HepG2 (cell line): ENCODE measurements around the gene C12orf60. TPM values are rescaled to one million over a fixed set of nuclear protein-coding genes. Genes with fewer than 3 reads are reported as not detected.

Experiments
- GABPA ChIP-seq, 2 experiments: IDR thresholded peaks; 2 replicates each; pipeline ENCODE4 v1.6.1; 2011 to 2016; ENCODE audit warnings: low read depth in 2 of 2, low read length in 1 of 2, missing biosample characterization in 1 of 2, missing genetic modification characterization in 1 of 2
- HOXA5 ChIP-seq: sonication (generic); formaldehyde crosslinking; IDR thresholded peaks from 2 replicates; pipeline ENCODE4 v1.4.0; 2020; ENCODE audit warnings: missing genetic modification reagents
- KDM2A ChIP-seq: sonication (generic); formaldehyde crosslinking; IDR thresholded peaks from 2 replicates; pipeline ENCODE4 v1.4.0; 2020; ENCODE audit warnings: low read depth, missing genetic modification reagents, borderline replicate concordance
- MBD4 ChIP-seq: IDR thresholded peaks from 2 replicates; pipeline ENCODE4 v1.6.1; 2012; ENCODE audit warnings: low read length, inconsistent platforms, borderline replicate concordance
- SALL2 ChIP-seq: sonication (generic); formaldehyde crosslinking; IDR thresholded peaks from 2 replicates; pipeline ENCODE4 v1.8.1; 2023; ENCODE audit warnings: mild to moderate bottlenecking, missing genetic modification reagents, inconsistent platforms
- SMYD3 ChIP-seq: sonication (generic); formaldehyde crosslinking; IDR thresholded peaks from 2 replicates; pipeline ENCODE4 v1.8.1; 2023; ENCODE audit warnings: mild to moderate bottlenecking, missing genetic modification reagents
- SP4 ChIP-seq: sonication (generic); formaldehyde crosslinking; IDR thresholded peaks from 2 replicates; pipeline ENCODE4 v1.8.1; 2023; ENCODE audit warnings: mild to moderate bottlenecking, missing genetic modification reagents
- THAP11 ChIP-seq: IDR thresholded peaks from 2 replicates; pipeline ENCODE4 v1.6.1; 2016; ENCODE audit warnings: missing biosample characterization, missing genetic modification reagents
- ZNF430 ChIP-seq: sonication (generic); formaldehyde crosslinking; IDR thresholded peaks from 2 replicates; pipeline ENCODE4 v1.9.0; 2021; ENCODE audit warnings: mild to moderate bottlenecking, missing genetic modification reagents
- ZNF441 ChIP-seq: sonication (generic); formaldehyde crosslinking; IDR thresholded peaks from 2 replicates; pipeline ENCODE4 v1.7.0; 2021; ENCODE audit warnings: missing genetic modification reagents, borderline replicate concordance
- ZNF446 ChIP-seq: sonication (generic); formaldehyde crosslinking; IDR thresholded peaks from 2 replicates; pipeline ENCODE4 v1.5.0; 2020; ENCODE audit warnings: mild to moderate bottlenecking, missing genetic modification reagents
- ZNF782 ChIP-seq: sonication (generic); formaldehyde crosslinking; IDR thresholded peaks from 2 replicates; pipeline ENCODE4 v1.4.0; 2020; ENCODE audit warnings: missing genetic modification reagents, mild to moderate bottlenecking, borderline replicate concordance
- polyA plus RNA-seq, 8 experiments: library from polyadenylated mRNA; depleted of rRNA in 3 of 8; stranded (reverse) in 7 of 8; unstranded in 1 of 8; fragments of >200 nt; fragmentation: Illumina TruSeq in 4 of 8; extraction: Trizol in 4 of 8; gene quantifications; 2 replicates each; pipeline versions ENCODE4 v1.2.1 to v1.2.3, GENCODE V29; 2011 to 2016; ENCODE audit warnings: low read depth in 4 of 8, missing spikeins in 1 of 8, mixed read lengths in 1 of 8; ENCODE audit not compliant: insufficient read depth in 1 of 8
- total RNA-seq, 5 experiments: library from RNA; depleted of rRNA; stranded (reverse); fragments of >200 nt; fragmentation: Illumina TruSeq; extraction: Trizol; gene quantifications; 2 replicates each; pipeline ENCODE4 v1.2.3, GENCODE V29; 2016; ENCODE audit warnings: low read depth in 1 of 5
- TF ChIP-seq, protein P1 (sequence below): sonication (generic); formaldehyde crosslinking; IDR thresholded peaks from one replicate; pipeline ENCODE4 v1.5.1; 2020; ENCODE audit warnings: mild to moderate bottlenecking, missing genetic modification reagents; ENCODE audit errors: not compliant biosample characterization
- TF ChIP-seq, protein P2 (sequence below): sonication (generic); formaldehyde crosslinking; IDR thresholded peaks from 2 replicates; pipeline ENCODE4 v1.4.0; 2020; ENCODE audit warnings: missing genetic modification reagents, low read depth, mild to moderate bottlenecking, borderline replicate concordance
- TF ChIP-seq, protein P3 (sequence below): sonication (generic); formaldehyde crosslinking; IDR thresholded peaks from 2 replicates; pipeline ENCODE4 v1.8.1; 2023; ENCODE audit warnings: missing genetic modification reagents, inconsistent platforms, borderline replicate concordance
- TF ChIP-seq, protein P4 (sequence below): sonication (generic); formaldehyde crosslinking; conservative IDR thresholded peaks from 2 replicates; pipeline ENCODE4 v1.4.0; 2020; ENCODE audit warnings: missing genetic modification reagents

The C12orf60 gene
- total and polyA plus RNA-seq, 2 of the 13 experiments (the other 11 are each of a cell fraction or from before 2014, with no cell fraction given): 0.55 to 1.4 TPM

DNA sequence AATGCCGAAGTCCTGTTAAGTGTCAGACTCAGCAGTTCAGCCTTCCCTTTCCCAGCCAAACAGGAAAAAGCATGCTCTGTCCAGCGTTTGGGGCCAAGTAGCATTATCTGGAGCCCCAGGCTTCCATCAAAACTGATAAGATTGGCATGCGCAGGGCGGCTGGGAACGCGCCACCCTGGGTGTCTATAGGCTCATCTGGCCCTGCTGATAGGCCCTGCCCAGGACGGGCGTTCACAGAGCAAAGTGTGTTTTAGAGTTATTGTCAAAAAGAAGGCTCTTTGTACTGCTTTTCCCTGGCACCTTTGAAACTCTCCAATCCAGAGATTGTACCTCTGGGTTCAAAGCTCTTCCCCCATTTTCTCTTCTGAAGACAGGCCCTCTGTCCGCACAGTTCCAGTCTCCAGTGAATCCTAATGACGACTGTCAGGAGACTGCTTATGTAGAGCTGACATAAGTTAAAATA, 40.0 kb downstream of the C12orf60 start, which contains the start of gene ART4 (continued):
- TF ChIP-seq, protein P1, sequence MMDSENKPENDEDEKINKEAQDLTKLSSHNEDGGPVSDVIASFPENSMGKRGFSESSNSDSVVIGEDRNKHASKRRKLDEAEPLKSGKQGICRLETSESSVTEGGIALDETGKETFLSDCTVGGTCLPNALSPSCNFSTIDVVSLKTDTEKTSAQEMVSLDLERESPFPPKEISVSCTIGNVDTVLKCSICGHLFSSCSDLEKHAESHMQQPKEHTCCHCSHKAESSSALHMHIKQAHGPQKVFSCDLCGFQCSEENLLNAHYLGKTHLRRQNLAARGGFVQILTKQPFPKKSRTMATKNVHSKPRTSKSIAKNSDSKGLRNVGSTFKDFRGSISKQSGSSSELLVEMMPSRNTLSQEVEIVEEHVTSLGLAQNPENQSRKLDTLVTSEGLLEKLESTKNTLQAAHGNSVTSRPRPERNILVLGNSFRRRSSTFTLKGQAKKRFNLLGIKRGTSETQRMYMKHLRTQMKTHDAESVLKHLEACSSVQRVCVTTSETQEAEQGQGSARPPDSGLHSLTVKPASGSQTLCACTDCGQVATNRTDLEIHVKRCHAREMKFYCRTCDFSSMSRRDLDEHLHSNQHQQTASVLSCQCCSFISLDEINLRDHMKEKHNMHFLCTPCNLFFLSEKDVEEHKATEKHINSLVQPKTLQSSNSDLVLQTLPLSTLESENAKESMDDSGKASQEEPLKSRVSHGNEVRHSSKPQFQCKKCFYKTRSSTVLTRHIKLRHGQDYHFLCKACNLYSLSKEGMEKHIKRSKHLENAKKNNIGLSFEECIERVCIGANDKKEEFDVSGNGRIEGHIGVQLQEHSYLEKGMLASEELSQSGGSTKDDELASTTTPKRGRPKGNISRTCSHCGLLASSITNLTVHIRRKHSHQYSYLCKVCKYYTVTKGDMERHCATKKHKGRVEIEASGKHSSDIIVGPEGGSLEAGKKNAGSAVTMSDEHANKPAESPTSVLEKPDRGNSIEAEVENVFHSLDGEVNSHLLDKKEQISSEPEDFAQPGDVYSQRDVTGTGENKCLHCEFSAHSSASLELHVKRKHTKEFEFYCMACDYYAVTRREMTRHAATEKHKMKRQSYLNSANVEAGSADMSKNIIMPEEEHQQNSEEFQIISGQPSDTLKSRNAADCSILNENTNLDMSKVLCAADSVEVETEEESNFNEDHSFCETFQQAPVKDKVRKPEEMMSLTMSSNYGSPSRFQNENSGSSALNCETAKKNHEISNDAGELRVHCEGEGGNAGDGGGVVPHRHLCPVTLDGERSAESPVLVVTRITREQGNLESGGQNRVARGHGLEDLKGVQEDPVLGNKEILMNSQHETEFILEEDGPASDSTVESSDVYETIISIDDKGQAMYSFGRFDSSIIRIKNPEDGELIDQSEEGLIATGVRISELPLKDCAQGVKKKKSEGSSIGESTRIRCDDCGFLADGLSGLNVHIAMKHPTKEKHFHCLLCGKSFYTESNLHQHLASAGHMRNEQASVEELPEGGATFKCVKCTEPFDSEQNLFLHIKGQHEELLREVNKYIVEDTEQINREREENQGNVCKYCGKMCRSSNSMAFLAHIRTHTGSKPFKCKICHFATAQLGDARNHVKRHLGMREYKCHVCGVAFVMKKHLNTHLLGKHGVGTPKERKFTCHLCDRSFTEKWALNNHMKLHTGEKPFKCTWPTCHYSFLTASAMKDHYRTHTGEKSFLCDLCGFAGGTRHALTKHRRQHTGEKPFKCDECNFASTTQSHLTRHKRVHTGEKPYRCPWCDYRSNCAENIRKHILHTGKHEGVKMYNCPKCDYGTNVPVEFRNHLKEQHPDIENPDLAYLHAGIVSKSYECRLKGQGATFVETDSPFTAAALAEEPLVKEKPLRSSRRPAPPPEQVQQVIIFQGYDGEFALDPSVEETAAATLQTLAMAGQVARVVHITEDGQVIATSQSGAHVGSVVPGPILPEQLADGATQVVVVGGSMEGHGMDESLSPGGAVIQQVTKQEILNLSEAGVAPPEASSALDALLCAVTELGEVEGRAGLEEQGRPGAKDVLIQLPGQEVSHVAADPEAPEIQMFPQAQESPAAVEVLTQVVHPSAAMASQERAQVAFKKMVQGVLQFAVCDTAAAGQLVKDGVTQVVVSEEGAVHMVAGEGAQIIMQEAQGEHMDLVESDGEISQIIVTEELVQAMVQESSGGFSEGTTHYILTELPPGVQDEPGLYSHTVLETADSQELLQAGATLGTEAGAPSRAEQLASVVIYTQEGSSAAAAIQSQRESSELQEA (CRISPR knock-in tag): no peak
- TF ChIP-seq ZNF446 (CRISPR knock-in tag) (no peak), HOXA5 (no peak), GABPA (IDR thresholded peaks at IDR 0.05; ENCODE audit: low read depth, low read length) (no peak), GABPA (CRISPR knock-in tag; IDR thresholded peaks at IDR 0.05; ENCODE audit: low read depth) (peak; percentile 14; the same call in 1 of the 2 replicates), THAP11 (peak; percentile 15; the same call in 1 of the 2 replicates), SMYD3 (CRISPR knock-in tag) (no peak), MBD4 (no peak), ZNF782 (CRISPR knock-in tag) (no peak), ZNF430 (CRISPR knock-in tag) (no peak), KDM2A (CRISPR knock-in tag) (no peak), SP4 (CRISPR knock-in tag) (no peak), ZNF441 (CRISPR knock-in tag) (no peak), SALL2 (no peak)
- TF ChIP-seq, protein P2, sequence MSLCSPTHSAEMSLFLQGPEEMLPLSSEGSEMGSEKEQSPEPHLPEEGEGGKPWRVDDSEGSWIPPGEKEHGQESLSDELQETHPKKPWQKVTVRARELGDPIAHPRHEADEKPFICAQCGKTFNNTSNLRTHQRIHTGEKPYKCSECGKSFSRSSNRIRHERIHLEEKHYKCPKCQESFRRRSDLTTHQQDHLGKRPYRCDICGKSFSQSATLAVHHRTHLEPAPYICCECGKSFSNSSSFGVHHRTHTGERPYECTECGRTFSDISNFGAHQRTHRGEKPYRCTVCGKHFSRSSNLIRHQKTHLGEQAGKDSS: no peak
- TF ChIP-seq, protein P3, sequence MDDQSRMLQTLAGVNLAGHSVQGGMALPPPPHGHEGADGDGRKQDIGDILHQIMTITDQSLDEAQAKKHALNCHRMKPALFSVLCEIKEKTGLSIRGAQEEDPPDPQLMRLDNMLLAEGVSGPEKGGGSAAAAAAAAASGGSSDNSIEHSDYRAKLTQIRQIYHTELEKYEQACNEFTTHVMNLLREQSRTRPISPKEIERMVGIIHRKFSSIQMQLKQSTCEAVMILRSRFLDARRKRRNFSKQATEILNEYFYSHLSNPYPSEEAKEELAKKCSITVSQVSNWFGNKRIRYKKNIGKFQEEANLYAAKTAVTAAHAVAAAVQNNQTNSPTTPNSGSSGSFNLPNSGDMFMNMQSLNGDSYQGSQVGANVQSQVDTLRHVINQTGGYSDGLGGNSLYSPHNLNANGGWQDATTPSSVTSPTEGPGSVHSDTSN (CRISPR knock-in tag): no peak
- TF ChIP-seq, protein P4, sequence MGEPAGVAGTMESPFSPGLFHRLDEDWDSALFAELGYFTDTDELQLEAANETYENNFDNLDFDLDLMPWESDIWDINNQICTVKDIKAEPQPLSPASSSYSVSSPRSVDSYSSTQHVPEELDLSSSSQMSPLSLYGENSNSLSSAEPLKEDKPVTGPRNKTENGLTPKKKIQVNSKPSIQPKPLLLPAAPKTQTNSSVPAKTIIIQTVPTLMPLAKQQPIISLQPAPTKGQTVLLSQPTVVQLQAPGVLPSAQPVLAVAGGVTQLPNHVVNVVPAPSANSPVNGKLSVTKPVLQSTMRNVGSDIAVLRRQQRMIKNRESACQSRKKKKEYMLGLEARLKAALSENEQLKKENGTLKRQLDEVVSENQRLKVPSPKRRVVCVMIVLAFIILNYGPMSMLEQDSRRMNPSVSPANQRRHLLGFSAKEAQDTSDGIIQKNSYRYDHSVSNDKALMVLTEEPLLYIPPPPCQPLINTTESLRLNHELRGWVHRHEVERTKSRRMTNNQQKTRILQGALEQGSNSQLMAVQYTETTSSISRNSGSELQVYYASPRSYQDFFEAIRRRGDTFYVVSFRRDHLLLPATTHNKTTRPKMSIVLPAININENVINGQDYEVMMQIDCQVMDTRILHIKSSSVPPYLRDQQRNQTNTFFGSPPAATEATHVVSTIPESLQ (CRISPR knock-in tag): no peak
